GM18870 (cell line): ENCODE data around the gene STK38L.

Experiments
- ATAC-seq: cut with Tn5 transposase; IDR thresholded peaks from one replicate; pipeline ENCODE4 v1.9.1; 2021; ENCODE audit warnings: moderate library complexity; ENCODE audit not compliant: unreplicated experiment

Gene STK38L

DNA sequence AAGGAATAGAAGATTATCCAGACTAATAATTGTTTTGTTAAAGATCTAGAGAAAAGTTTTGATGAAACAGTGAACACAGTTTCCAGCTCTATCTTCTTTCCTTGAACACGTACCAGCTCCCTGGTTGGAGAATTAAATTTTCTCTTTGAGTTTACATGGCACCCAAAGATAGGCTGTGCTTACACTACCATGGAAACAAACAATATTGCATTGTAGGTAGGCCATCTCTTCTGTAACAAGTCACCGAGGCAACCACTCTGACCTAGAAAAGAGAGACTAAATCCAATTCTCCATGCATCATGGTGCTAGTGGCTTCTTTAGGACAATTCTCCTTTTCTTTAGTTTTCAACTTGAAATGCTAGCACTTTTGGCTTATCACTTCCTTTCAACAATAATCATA is 98.5 kb downstream of the STK38L start:
- no peak for ATAC-seq

DNA sequence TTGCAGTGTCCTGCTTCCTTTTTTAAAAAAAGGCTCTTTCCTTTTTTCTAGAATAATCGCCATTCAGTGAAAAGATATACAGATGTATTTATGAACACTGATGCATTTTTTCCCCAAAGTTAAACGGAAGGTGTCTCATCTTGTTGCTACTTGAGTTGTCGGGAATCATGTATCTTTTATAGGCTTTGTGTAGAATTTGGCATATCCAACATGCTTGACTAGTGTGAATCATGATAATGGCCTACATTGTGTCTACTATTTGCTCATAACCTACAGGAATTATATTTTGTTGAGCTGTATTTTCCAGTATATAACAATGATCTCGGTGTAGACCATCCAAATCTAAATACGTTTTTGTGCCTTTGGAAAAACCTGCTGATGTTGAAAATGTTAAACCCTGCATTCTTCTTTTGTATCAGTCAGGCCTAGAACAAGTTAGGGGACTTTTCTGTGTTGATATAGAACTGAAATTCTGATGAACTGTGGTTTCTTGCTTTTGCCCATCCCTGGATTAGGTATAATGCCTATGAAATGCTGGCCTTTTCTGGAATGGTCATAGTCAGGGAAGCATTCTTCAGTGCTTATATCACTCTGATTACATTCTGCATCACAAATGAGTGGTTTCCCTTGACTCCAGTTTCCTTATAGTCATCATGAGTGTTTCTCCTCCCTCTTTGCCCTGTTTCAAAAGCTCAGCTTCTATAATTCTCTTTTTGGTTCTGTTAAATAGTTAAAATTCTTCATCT is 99.3 kb downstream of the STK38L start:
- no peak for ATAC-seq

GRCh38 chr12:27344246-27344645 is 100.2 kb downstream of the STK38L start:
- ATAC-seq: no peak

DNA sequence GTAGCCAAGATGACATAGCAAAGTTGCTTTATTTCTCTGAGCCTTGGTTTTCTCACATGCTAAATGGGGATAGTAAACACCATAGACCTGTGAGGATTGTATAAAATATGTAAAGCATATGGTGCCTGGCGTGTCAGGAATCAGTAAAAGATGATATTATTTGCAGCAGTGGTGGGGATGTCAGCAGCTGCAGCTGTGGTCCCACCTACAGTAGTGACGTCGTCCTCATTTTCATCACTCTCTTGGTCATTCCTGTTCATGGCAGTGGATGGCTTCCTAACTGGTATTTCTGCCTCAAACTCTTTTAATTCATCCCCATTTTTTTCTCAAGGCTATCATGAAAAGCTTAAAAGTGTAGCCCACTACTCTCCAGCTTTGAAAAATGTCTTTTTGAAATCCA is 100.7 kb downstream of the STK38L start:
- ATAC-seq: no peak

- ATAC-seq: no peak
Observed at GRCh38 chr12:27345376-27345775, 101.3 kb downstream of the STK38L start.

GRCh38 chr12:27347779-27348178 is 103.7 kb downstream of the STK38L start:
- ATAC-seq: no peak

DNA sequence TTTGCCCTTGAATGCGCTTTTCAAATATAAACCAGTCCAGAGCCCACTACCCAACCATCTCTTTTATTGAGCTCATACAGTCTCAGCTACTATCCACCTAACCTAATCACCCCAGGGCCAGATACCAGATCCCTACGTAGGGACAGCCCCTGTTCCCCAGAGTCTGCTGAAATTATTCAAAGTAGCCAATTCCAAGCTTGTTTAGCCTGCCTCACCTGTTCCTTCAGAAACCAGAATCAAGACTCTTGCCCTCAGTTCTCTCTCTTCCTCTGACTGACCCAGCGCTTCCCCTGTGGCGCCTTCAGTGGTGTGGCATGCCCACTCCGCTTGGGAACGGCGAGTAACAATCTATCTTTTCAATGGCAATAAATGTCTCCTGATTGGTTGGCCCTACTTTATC is 107.4 kb downstream of the STK38L start:
- ATAC-seq: no peak

DNA sequence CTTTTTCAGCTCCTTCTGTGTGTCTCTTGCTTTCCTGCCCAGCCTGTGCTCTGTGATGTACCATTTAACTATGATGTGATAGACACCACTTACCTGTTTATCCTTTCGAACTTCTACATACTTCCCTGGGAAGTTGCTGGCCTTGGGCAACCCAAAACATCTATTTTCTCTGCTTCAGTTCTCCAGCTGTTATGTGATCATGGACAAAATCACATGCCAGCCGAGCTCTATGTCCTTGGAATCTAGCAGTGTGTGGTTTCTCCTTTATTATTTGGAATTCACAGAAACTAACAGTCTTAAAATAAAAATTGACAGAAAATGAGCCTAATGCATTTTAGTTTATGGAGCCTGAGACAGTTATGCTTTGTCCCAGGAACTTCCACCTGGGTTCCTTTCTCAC is 111.4 kb downstream of the STK38L start:
- no peak for ATAC-seq

DNA sequence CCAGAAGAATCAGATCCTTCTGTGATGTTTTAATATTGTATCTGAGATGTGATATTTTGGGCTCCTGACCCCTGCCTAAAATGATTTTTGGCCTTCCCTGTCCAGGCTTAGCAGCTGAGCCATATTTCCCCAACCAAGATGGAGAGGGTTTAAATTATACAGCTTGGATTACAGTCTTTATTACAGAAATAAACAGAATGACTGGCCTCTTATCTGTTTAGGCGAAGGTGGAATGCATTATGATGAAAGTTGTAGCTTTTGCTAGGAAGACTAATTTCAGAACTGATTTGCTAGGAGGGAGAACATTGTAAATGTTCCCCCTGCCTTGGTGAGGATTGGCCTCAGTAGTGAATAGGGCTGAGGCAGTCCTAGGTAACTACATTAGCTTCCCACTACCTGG is 111.9 kb downstream of the STK38L start:
- ATAC-seq: no peak

- ATAC-seq: no peak
Observed at GRCh38 chr12:27359578-27360340, 115.7 kb downstream of the STK38L start.

- no peak for ATAC-seq
Observed at GRCh38 chr12:27361372-27361771, 117.3 kb downstream of the STK38L start.

DNA sequence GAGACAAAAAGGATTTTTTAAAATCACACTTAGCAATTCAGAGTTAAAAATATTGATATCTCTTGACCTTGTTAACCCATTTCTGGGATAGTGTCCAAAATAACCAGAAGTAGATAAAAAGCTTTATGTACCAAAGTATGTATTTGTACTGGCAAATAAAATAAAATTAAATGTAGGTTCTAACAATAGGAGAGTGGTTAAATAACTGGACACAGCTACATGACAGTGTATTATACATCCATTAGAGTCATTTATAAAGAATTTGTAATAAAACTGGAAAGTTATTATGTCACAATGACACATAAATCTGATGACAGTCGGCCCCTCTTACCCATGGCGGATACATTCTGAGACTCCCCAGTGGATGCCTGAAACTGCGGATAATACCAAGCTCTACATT is 122.5 kb downstream of the STK38L start:
- ATAC-seq: no peak

DNA sequence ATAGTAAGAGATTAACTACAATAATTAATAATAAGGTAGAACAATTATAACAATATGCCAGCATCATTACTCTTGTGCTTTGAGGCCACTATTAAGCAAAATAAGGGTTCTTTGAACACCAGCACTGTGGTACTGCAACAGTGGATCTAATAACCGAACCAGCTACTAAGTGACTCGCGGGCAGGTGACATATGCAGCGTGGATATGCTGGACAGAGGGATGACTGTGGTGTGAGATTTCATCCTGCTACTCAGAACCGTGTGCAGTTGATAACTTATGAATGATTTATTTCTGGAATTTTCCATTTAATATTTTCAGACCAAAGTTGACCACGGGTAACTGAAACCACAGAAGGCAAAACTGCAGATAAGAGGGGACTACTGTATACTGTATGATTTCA is 123.0 kb downstream of the STK38L start:
- ATAC-seq: no peak
